SU-DHL-6 (cell line): ENCODE results near the gene ITGB1.

ENCODE experiments used
- CTCF ChIP-seq: fragments of 200-600 bp; sonication (generic); IDR thresholded peaks from one replicate; pipeline ENCODE4 v1.5.1; 2017; ENCODE audit warnings: antibody characterized with exemption, mild to moderate bottlenecking, low read length, moderate library complexity; ENCODE audit not compliant: insufficient read depth, poor library complexity, severe bottlenecking
- EZH2phosphoT487 ChIP-seq: fragments of 200-600 bp; sonication (generic), shearing (Covaris generic); conservative IDR thresholded peaks from 2 replicates; pipeline ENCODE4 v1.6.1; 2018; ENCODE audit warnings: mild to moderate bottlenecking, antibody characterized with exemption, low read length, moderate library complexity, mixed read lengths

GRCh38 chr10:32923134-32923533 is 34.9 kb downstream of the ITGB1 start:
- TF ChIP-seq CTCF = no peak
- TF ChIP-seq EZH2phosphoT487 = no peak
